H1 (cell line): Measurements from ENCODE around the gene LIF. TPM values are rescaled to one million over a fixed set of nuclear protein-coding genes. Genes with fewer than 3 reads are reported as not detected.

Source experiments
- KDM1A ChIP-seq: fragments of 200-600, 300-600 bp; sonication (generic); IDR thresholded peaks from 2 replicates; pipeline ENCODE4 v1.7.1; 2016; ENCODE audit warnings: mild to moderate bottlenecking, low read length, borderline replicate concordance
- polyA plus RNA-seq, 7 experiments: library from polyadenylated mRNA; depleted of rRNA in 3 of 7; stranded (reverse) in 5 of 7; unstranded in 2 of 7; fragments of >200 nt in 5 of 7; fragments of 200-250 nt in 2 of 7; gene quantifications; 1 replicate in 5 of 7; 2 replicates in 1 of 7; 4 replicates in 1 of 7; pipeline versions ENCODE4 v1.2.1 to v1.2.3, GENCODE V29; 2011 to 2013; ENCODE audit warnings: missing spikeins in 2 of 7, mixed read lengths in 2 of 7
- total RNA-seq: library from RNA; stranded (reverse); fragmentation: NEBNext Ultra II Directional; extraction: Animal tissue kit (Norgen Biotek cat#: 25700); gene quantifications from 2 replicates; pipeline ENCODE4 v1.2.1, GENCODE V29; 2021

LIF gene
- total and polyA plus RNA-seq, 2 of the 8 experiments (the other 6 are each of a cell fraction or from before 2014, with no cell fraction given), result 3.3 to 3.5 TPM

GRCh38 chr22:30227438-30228228, 18.9 kb downstream of the LIF start (continued):
- TF ChIP-seq KDM1A, result no peak
